NT2/D1 (cell line): Measurements from ENCODE around the gene LARP6.
A peak's percentile ranks its signal among the peaks of the same experiment; 100 is the strongest.

ENCODE experiments used
- DNase-seq: peaks from one replicate; pipeline ENCODE4 v3.0.0-alpha.2; 2011; ENCODE audit warnings: low read depth, low spot score
- H3K27me3 ChIP-seq: 2 replicates; pipeline ENCODE4 v1.6.0; 2011; ENCODE audit warnings: mild to moderate bottlenecking; ENCODE audit not compliant: insufficient read length, insufficient read depth
- H3K36me3 ChIP-seq: 2 replicates; pipeline ENCODE4 v1.6.1; 2011; ENCODE audit warnings: mild to moderate bottlenecking, low read length, mixed read lengths; ENCODE audit not compliant: insufficient read depth, insufficient read length
- H3K4me1 ChIP-seq: 2 replicates; pipeline ENCODE4 v1.5.1; 2011; ENCODE audit not compliant: insufficient read depth, insufficient read length
- H3K4me3 ChIP-seq: 2 replicates; pipeline ENCODE4 v1.5.1; 2011; ENCODE audit warnings: low read depth; ENCODE audit not compliant: insufficient read length
- H3K9ac ChIP-seq: 2 replicates; pipeline ENCODE4 v1.6.0; 2011; ENCODE audit warnings: low read depth; ENCODE audit not compliant: insufficient read length
- H3K9me3 ChIP-seq: 2 replicates; pipeline ENCODE4 v1.5.1; 2011; ENCODE audit warnings: mild to moderate bottlenecking, low read length; ENCODE audit not compliant: insufficient read depth
- SUZ12 ChIP-seq: IDR thresholded peaks from 2 replicates; pipeline ENCODE4 v1.6.1; 2011; ENCODE audit not compliant: insufficient read length, insufficient read depth; ENCODE audit errors: extremely low read depth
- YY1 ChIP-seq: IDR thresholded peaks from 2 replicates; pipeline ENCODE4 v1.6.1; 2011; ENCODE audit not compliant: insufficient read length, insufficient read depth
- ZNF274 ChIP-seq: IDR thresholded peaks from 2 replicates; pipeline ENCODE4 v1.6.1; 2011; ENCODE audit warnings: mild to moderate bottlenecking, low read depth, low read length

Gene LARP6

DNA sequence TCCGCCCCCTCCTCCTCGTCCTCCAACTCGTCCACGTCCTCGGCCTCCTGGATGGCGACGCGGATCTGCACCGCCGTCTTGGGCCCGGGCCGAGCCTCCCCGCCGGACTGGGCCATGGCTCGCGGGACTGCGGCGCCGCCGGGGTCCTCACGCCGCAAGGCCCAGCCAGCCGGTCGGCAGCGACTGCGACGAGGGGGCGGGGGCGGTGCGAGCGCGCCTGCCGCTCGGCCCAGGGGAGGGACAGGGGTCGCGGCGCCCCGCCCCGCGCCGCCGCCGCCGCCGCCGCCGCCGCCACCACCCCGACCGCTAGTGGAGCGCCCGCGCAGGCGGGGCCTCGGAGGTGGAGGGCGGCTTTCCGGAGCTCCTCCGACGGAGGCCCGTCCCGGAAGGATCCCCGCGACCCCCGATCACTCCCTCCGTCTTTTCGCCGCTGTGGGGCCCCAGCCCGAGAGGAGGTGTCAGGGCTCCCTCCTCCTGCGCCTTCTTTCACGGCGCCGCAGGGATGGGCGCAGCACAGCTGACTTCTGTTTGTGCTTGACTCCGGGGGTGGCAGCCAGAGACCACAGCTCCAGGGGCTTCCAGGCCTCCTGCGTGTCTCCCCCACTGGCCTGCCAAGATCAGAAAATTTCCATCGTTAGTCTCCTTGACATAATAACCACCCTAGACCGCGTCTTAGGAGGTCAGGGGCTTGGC lies at the start of gene LARP6:
Gene LARP6 (minus strand): TSS at position 185 of the 693 bp plus-strand sequence. CDS start 69 bp downstream, at position 116.
- H3K4me3 ChIP-seq, result peak within 1 kb of the TSS; percentile 77
- peaks cover 11% of the 10 kb centered on the region for H3K27me3 ChIP-seq
- peak; percentile 23 for DNase-seq
- peak within 1 kb of the TSS; percentile 83 for H3K9ac ChIP-seq
- no peaks in the 10 kb centered on the region for H3K4me1 ChIP-seq
- H3K9me3 ChIP-seq, result no peaks in the 10 kb centered on the region
- no peak for TF ChIP-seq ZNF274
- TF ChIP-seq YY1, result no peak
- no peak for TF ChIP-seq SUZ12
- H3K36me3 ChIP-seq, result peaks cover 20% of the 10 kb centered on the region

DNA sequence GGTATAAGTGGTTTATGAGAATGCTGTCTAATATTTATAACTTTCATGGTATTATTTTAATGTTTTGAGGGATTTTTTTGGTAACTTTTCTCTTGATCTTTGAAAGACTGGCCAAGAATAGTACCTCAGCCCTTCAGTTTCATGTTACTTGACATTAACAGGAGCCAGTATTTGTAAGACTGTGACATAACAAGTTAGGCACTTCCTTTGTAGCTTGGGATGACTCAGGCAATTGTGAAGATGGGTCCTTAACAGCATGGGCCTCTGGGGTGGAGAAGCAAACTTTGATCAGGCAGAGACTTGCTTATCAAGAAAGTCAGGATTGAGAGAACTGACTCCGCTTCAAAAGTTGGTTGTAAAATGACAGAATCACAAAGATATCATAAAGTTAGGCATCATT lies 48.1 kb upstream of the LARP6 start:
- H3K4me1 ChIP-seq, result no peaks in the 10 kb centered on the region
- peak; percentile 27 for DNase-seq
- no peaks in the 10 kb centered on the region for H3K27me3 ChIP-seq
- H3K4me3 ChIP-seq, result no peak overlapping the region
- H3K9me3 ChIP-seq, result peaks cover 3% of the 10 kb centered on the region
- no peaks in the 10 kb centered on the region for H3K36me3 ChIP-seq
- H3K9ac ChIP-seq, result no peak overlapping the region
- TF ChIP-seq ZNF274 (no peak), YY1 (no peak), SUZ12 (no peak)

GRCh38 chr15:70892912-70893560 lies 39.1 kb upstream of the LARP6 start:
- H3K9me3 ChIP-seq, result no peaks in the 10 kb centered on the region
- no peaks in the 10 kb centered on the region for H3K36me3 ChIP-seq
- H3K4me1 ChIP-seq, result no peaks in the 10 kb centered on the region
- no peak for DNase-seq
- TF ChIP-seq SUZ12 (no peak), YY1 (no peak), ZNF274 (no peak)
- H3K27me3 ChIP-seq, result no peaks in the 10 kb centered on the region
- peak overlapping the region; percentile 6 for H3K9ac ChIP-seq
- H3K4me3 ChIP-seq, result peak overlapping the region; percentile 95

GRCh38 chr15:70892002-70892911 lies 38.3 kb upstream of the LARP6 start, which contains the start of the genes LRRC49 and THAP10:
LRRC49 (plus strand) TSS chr15:70892826; CDS start chr15:70892895, 69 bp downstream.
THAP10 (minus strand) TSS chr15:70892433; CDS start chr15:70892272, 161 bp downstream.
- no peaks in the 10 kb centered on the region for H3K27me3 ChIP-seq

GRCh38 chr15:70882361-70882760 lies 28.4 kb upstream of the LARP6 start:
- Histone ChIP-seq H3K4me1 (no peaks in the 10 kb centered on the region), H3K9ac (no peak overlapping the region), H3K4me3 (no peak overlapping the region), H3K9me3 (no peaks in the 10 kb centered on the region), H3K36me3 (no peaks in the 10 kb centered on the region), H3K27me3 (no peaks in the 10 kb centered on the region)
- TF ChIP-seq YY1 (no peak), SUZ12 (no peak), ZNF274 (no peak)
- no peak for DNase-seq

More at GRCh38 chr15:70892002-70892911, 38.3 kb upstream of the LARP6 start, which contains the start of the genes LRRC49 and THAP10:
- Histone ChIP-seq H3K4me3 (peak within 1 kb of the TSS; percentile 95), H3K4me1 (no peaks in the 10 kb centered on the region), H3K9ac (peak within 1 kb of the TSS; percentile 88), H3K36me3 (no peaks in the 10 kb centered on the region), H3K9me3 (no peaks in the 10 kb centered on the region)
- DNase-seq, result peak; percentile 79
- no peak for TF ChIP-seq ZNF274

DNA sequence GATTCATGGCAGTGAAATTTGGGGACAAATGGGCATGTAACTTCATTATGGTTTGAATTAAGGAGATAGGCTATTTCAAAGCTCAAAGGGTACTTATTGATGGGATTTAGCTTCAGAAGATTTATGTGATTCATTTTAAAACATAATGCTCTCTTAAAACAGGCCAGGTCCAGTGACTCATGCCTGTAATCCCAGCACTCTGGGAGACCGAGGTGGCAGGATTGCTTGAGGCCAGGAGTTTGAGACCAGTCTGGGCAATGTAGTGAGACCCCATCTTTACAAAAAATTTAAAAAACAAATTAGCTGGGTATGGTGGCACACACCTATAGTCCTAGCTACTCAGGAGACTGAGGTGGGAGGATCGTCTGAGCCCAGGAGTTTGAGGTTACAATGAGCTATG lies 26.8 kb upstream of the LARP6 start:
- Histone ChIP-seq H3K9ac (no peak overlapping the region), H3K4me1 (no peaks in the 10 kb centered on the region), H3K36me3 (no peaks in the 10 kb centered on the region), H3K4me3 (no peak overlapping the region), H3K27me3 (no peaks in the 10 kb centered on the region), H3K9me3 (no peaks in the 10 kb centered on the region)
- DNase-seq, result no peak
- TF ChIP-seq SUZ12 (no peak), YY1 (no peak), ZNF274 (no peak)

- TF ChIP-seq YY1 (no peak), ZNF274 (no peak), SUZ12 (no peak)
- no peak overlapping the region for H3K4me3 ChIP-seq
Observed at GRCh38 chr15:70879401-70879800, 25.4 kb upstream of the LARP6 start.

More at GRCh38 chr15:70879401-70879800, 25.4 kb upstream of the LARP6 start:
- Histone ChIP-seq H3K9ac (no peak overlapping the region), H3K4me1 (no peaks in the 10 kb centered on the region), H3K27me3 (no peaks in the 10 kb centered on the region), H3K9me3 (no peaks in the 10 kb centered on the region), H3K36me3 (no peaks in the 10 kb centered on the region)
- DNase-seq, result no peak
